H1 (cell line): ENCODE results near the gene DHRS1. TPM values are rescaled to one million over a fixed set of nuclear protein-coding genes. Genes with fewer than 3 reads are reported as not detected.

Source experiments
- CTCF ChIA-PET: fragments of 300-600 bp; sonication (Branson Sonifier 250); formaldehyde crosslinking; loops from one replicate; lab custom pipeline; 2021; ENCODE audit not compliant: partially characterized antibody; lab: Charles Lee
- POLR2A ChIA-PET: fragments of 300-600 bp; sonication (Branson Sonifier 250); formaldehyde crosslinking; loops from one replicate; lab custom pipeline; 2021; ENCODE audit warnings: inconsistent platforms; ENCODE audit not compliant: partially characterized antibody; lab: Charles Lee
- DNase-seq, 2 experiments: peaks; one replicate each; pipeline versions ENCODE4 v3.0.0 to v3.0.0-alpha.2; 2010 to 2022; ENCODE audit warnings: low spot score in 2 of 2, low read depth in 1 of 2, mixed read lengths in 1 of 2
- FAIRE-seq: peaks from 2 replicates; lab custom pipeline; 2011; peaks lifted over from hg19 to GRCh38; lab: Jason Lieb, UNC
- H2AFZ ChIP-seq: 2 replicates; pipeline ENCODE4 v1.8.1; 2012; ENCODE audit warnings: low read length, inconsistent platforms
- H2AK5ac ChIP-seq: 2 replicates; pipeline ENCODE4 v1.6.1; 2013; ENCODE audit warnings: low read depth, low read length
- H2BK120ac ChIP-seq: replicated peaks from 2 replicates; pipeline ENCODE3; 2013; ENCODE audit warnings: low read depth, low read length, inconsistent platforms
- H2BK12ac ChIP-seq: 2 replicates; pipeline ENCODE4 v1.6.1; 2013; ENCODE audit warnings: low read depth, low read length
- H2BK15ac ChIP-seq: 2 replicates; pipeline ENCODE4 v1.6.1; 2013; ENCODE audit warnings: low read length
- H2BK20ac ChIP-seq: 2 replicates; pipeline ENCODE4 v1.6.1; 2013; ENCODE audit warnings: low read length
- H2BK5ac ChIP-seq: 2 replicates; pipeline ENCODE4 v1.6.1; 2013; ENCODE audit warnings: low read depth, low read length
- H3K14ac ChIP-seq: 2 replicates; pipeline ENCODE4 v1.6.1; 2013; ENCODE audit warnings: inconsistent platforms; ENCODE audit not compliant: insufficient read length
- H3K18ac ChIP-seq: 2 replicates; pipeline ENCODE4 v1.6.1; 2013; ENCODE audit warnings: low read length; ENCODE audit errors: extremely low read depth
- H3K23ac ChIP-seq: 2 replicates; pipeline ENCODE4 v1.6.1; 2013; ENCODE audit warnings: inconsistent platforms; ENCODE audit not compliant: insufficient read length
- H3K23me2 ChIP-seq: 2 replicates; pipeline ENCODE4 v1.6.1; 2013; ENCODE audit warnings: low read depth, low read length
- H3K27ac ChIP-seq: 2 replicates; pipeline ENCODE4 v1.6.1; 2011; ENCODE audit warnings: low read depth, low read length, inconsistent platforms
- H3K27me3 ChIP-seq, 4 experiments: replicated peaks in 1 of 4; 1 replicate in 1 of 4; 2 replicates in 3 of 4; pipeline versions ENCODE4 v1.6.1 to v1.8.1; 2011 to 2013; ENCODE audit warnings: low read length in 3 of 4, mild to moderate bottlenecking in 3 of 4, inconsistent platforms in 2 of 4, mixed read lengths in 2 of 4, moderate library complexity in 1 of 4; ENCODE audit not compliant: control insufficient read depth in 3 of 4, insufficient read depth in 3 of 4; ENCODE audit errors: extremely low read depth in 1 of 4
- H3K36me3 ChIP-seq, 4 experiments: 2 replicates each; pipeline versions ENCODE4 v1.6.1 to v1.8.1; 2011 to 2013; ENCODE audit warnings: mild to moderate bottlenecking in 4 of 4, low read length in 3 of 4, moderate library complexity in 2 of 4, control low read depth in 1 of 4, inconsistent platforms in 1 of 4; ENCODE audit not compliant: insufficient read depth in 4 of 4, control insufficient read depth in 2 of 4
- H3K4ac ChIP-seq: replicated peaks from 2 replicates; pipeline ENCODE3; 2013; ENCODE audit warnings: low read length, low read depth, mixed read lengths, inconsistent platforms; ENCODE audit not compliant: insufficient read length
- H3K4me1 ChIP-seq, 4 experiments: replicated peaks in 1 of 4; 1 replicate in 1 of 4; 2 replicates in 3 of 4; pipeline versions ENCODE4 v1.6.1 to v1.8.1; 2011 to 2013; ENCODE audit warnings: low read length in 3 of 4, inconsistent platforms in 2 of 4, mixed read lengths in 1 of 4; ENCODE audit not compliant: insufficient read depth in 4 of 4, control insufficient read depth in 3 of 4
- H3K4me2 ChIP-seq, 2 experiments: 2 replicates each; pipeline versions ENCODE4 v1.6.1 to v1.8.1; 2011 to 2013; ENCODE audit warnings: low read depth in 2 of 2, low read length in 2 of 2, control low read depth in 1 of 2, inconsistent platforms in 1 of 2, mild to moderate bottlenecking in 1 of 2; ENCODE audit not compliant: insufficient read depth in 1 of 2
- H3K4me3 ChIP-seq, 4 experiments: fragments of 200-600, 300-600 bp in 1 of 4; sonication (generic), shearing (Covaris generic), sonication (Bioruptor Twin) in 1 of 4; 2 replicates each; pipeline versions ENCODE4 v1.5.1 to v1.8.1; 2011 to 2016; ENCODE audit warnings: low read length in 4 of 4, low read depth in 3 of 4, control low read depth in 2 of 4, inconsistent platforms in 2 of 4, mild to moderate bottlenecking in 2 of 4, mixed read lengths in 1 of 4, moderate library complexity in 1 of 4; ENCODE audit not compliant: insufficient read depth in 2 of 4; ENCODE audit errors: extremely low read depth in 1 of 4
- H3K56ac ChIP-seq: replicated peaks from 2 replicates; pipeline ENCODE3; 2013; ENCODE audit warnings: low read depth, mild to moderate bottlenecking, mixed read lengths, low read length, inconsistent platforms; ENCODE audit not compliant: insufficient read length
- H3K79me1 ChIP-seq: 2 replicates; pipeline ENCODE4 v1.6.1; 2013; ENCODE audit warnings: low read depth, low read length, control low read depth
- H3K79me2 ChIP-seq, 2 experiments: 2 replicates each; pipeline versions ENCODE4 v1.6.1 to v1.8.1; 2012 to 2013; ENCODE audit warnings: low read length in 2 of 2, mild to moderate bottlenecking in 2 of 2, inconsistent platforms in 1 of 2; ENCODE audit not compliant: insufficient read depth in 2 of 2, control insufficient read depth in 1 of 2
- H3K9ac ChIP-seq, 4 experiments: replicated peaks in 1 of 4; 1 replicate in 1 of 4; 2 replicates in 3 of 4; pipeline versions ENCODE4 v1.6.1 to v1.8.1; 2011 to 2013; ENCODE audit warnings: low read depth in 3 of 4, low read length in 3 of 4, control low read depth in 2 of 4, mild to moderate bottlenecking in 2 of 4, moderate library complexity in 2 of 4, inconsistent platforms in 1 of 4; ENCODE audit errors: extremely low read depth in 1 of 4
- H3K9me3 ChIP-seq, 2 experiments: 2 replicates each; pipeline versions ENCODE4 v1.6.1 to v1.8.1; 2012 to 2013; ENCODE audit warnings: mild to moderate bottlenecking in 2 of 2, moderate library complexity in 2 of 2, control low read depth in 1 of 2, inconsistent platforms in 1 of 2, low read depth in 1 of 2, low read length in 1 of 2, mixed read lengths in 1 of 2; ENCODE audit not compliant: insufficient read depth in 2 of 2
- H4K20me1 ChIP-seq, 2 experiments: replicated peaks in 1 of 2; 2 replicates each; pipeline versions ENCODE3 to v1.8.1; 2011 to 2013; ENCODE audit warnings: inconsistent platforms in 2 of 2, low read length in 2 of 2, mild to moderate bottlenecking in 1 of 2; ENCODE audit not compliant: insufficient read depth in 2 of 2, control insufficient read depth in 1 of 2
- H4K5ac ChIP-seq: 2 replicates; pipeline ENCODE4 v1.6.1; 2013; ENCODE audit warnings: low read length, low read depth, mixed read lengths, inconsistent platforms; ENCODE audit not compliant: insufficient read length
- H4K8ac ChIP-seq: 2 replicates; pipeline ENCODE4 v1.8.0; 2013; ENCODE audit warnings: mild to moderate bottlenecking, moderate library complexity, low read length, inconsistent platforms; ENCODE audit not compliant: insufficient read depth; ENCODE audit errors: extremely low read depth
- H4K91ac ChIP-seq: replicated peaks from 2 replicates; pipeline ENCODE3; 2013; ENCODE audit warnings: low read length, mixed read lengths, inconsistent platforms; ENCODE audit not compliant: insufficient read length
- BCL11A ChIP-seq, 2 experiments: IDR thresholded peaks; one replicate each; pipeline ENCODE4 v1.6.1; 2011; ENCODE audit warnings: low read depth in 2 of 2, low read length in 2 of 2, mild to moderate bottlenecking in 2 of 2
- RNF2 ChIP-seq: fragments of 200-900, 300-1000 bp; sonication (generic); IDR thresholded peaks from 2 replicates; pipeline ENCODE4 v1.7.1; 2016; ENCODE audit warnings: borderline replicate concordance, low read depth, mild to moderate bottlenecking, antibody characterized with exemption, low read length; ENCODE audit not compliant: poor library complexity, severe bottlenecking; ENCODE audit errors: missing control alignments
- WGBS, 2 experiments: shearing (Covaris generic) in 1 of 2; methylation state at CpG; one replicate each; pipeline versions ENCODE4 v1.1.6 to v1.1.7; 2013 to 2015; ENCODE audit warnings: low lambda C conversion rate in 2 of 2, mixed read lengths in 2 of 2, inconsistent platforms in 1 of 2, low coverage in 1 of 2, missing lambda C conversion rate in 1 of 2; ENCODE audit not compliant: insufficient replicate concordance in 2 of 2, insufficient coverage in 1 of 2, insufficient read length in 1 of 2; ENCODE audit errors: extremely low coverage in 1 of 2, missing lambda C conversion rate in 1 of 2; 5-methylcytosine and 5-hydroxymethylcytosine counted together
- polyA plus RNA-seq, 7 experiments: library from polyadenylated mRNA; depleted of rRNA in 3 of 7; stranded (reverse) in 5 of 7; unstranded in 2 of 7; fragments of >200 nt in 5 of 7; fragments of 200-250 nt in 2 of 7; gene quantifications; 1 replicate in 5 of 7; 2 replicates in 1 of 7; 4 replicates in 1 of 7; pipeline versions ENCODE4 v1.2.1 to v1.2.3, GENCODE V29; 2011 to 2013; ENCODE audit warnings: missing spikeins in 2 of 7, mixed read lengths in 2 of 7
- total RNA-seq: library from RNA; stranded (reverse); fragmentation: NEBNext Ultra II Directional; extraction: Animal tissue kit (Norgen Biotek cat#: 25700); gene quantifications from 2 replicates; pipeline ENCODE4 v1.2.1, GENCODE V29; 2021

The DHRS1 gene
- total and polyA plus RNA-seq, 2 of the 8 experiments (the other 6 are each of a cell fraction or from before 2014, with no cell fraction given): 8.8 to 31.7 TPM

DNA sequence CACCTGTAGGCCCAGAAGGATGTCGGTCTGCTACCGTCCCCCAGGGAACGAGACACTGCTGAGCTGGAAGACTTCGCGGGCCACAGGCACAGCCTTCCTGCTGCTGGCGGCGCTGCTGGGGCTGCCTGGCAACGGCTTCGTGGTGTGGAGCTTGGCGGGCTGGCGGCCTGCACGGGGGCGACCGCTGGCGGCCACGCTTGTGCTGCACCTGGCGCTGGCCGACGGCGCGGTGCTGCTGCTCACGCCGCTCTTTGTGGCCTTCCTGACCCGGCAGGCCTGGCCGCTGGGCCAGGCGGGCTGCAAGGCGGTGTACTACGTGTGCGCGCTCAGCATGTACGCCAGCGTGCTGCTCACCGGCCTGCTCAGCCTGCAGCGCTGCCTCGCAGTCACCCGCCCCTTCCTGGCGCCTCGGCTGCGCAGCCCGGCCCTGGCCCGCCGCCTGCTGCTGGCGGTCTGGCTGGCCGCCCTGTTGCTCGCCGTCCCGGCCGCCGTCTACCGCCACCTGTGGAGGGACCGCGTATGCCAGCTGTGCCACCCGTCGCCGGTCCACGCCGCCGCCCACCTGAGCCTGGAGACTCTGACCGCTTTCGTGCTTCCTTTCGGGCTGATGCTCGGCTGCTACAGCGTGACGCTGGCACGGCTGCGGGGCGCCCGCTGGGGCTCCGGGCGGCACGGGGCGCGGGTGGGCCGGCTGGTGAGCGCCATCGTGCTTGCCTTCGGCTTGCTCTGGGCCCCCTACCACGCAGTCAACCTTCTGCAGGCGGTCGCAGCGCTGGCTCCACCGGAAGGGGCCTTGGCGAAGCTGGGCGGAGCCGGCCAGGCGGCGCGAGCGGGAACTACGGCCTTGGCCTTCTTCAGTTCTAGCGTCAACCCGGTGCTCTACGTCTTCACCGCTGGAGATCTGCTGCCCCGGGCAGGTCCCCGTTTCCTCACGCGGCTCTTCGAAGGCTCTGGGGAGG is 11.3 kb upstream of the DHRS1 start, which contains the start of gene LTB4R:
TSS of gene LTB4R (plus strand) at position 857 of the 959 bp plus-strand sequence. CDS start 4,150 bp downstream, outside the sequence.
- no peak within 1 kb of the TSS for H2AFZ ChIP-seq
- DNase-seq (no peak), FAIRE-seq (no peak)
- H4K20me1 ChIP-seq: peaks cover 2 to 7% of the 10 kb centered on the region in 2 experiments
- no peak within 1 kb of the TSS for H4K8ac ChIP-seq
- peaks cover 0 to 4% (median 0%) of the 10 kb centered on the region in 4 experiments; a peak in 3 of 7 replicates for H3K27me3 ChIP-seq
- H2BK12ac ChIP-seq: no peak within 1 kb of the TSS
- no peak within 1 kb of the TSS for H3K4ac ChIP-seq
- WGBS, 2 experiments: 95% methylated on average over 70 of the region's 99 CpGs; no CpG with 5 or more reads in 1 of the 2 experiments
- no peak within 1 kb of the TSS for H4K91ac ChIP-seq
- peaks cover 1% of the 10 kb centered on the region; the same call in 1 of the 2 replicates for H3K23me2 ChIP-seq
- CTCF ChIA-PET: interaction anchor here (0.6 to 15.8 kb wide), 8 partner anchors 8 to 160 kb away, joined by 3 to 173 read pairs (median 8); partner anchors contain the start of genes ADCY4, DHRS1, NOP9 and RABGGTA
- H4K5ac ChIP-seq: no peak within 1 kb of the TSS
- H3K56ac ChIP-seq: no peak within 1 kb of the TSS
- H3K79me1 ChIP-seq: no peaks in the 10 kb centered on the region
- no peak within 1 kb of the TSS for H3K14ac ChIP-seq
- no peak within 1 kb of the TSS for H2BK120ac ChIP-seq
- H2BK20ac ChIP-seq: no peak within 1 kb of the TSS
- H3K4me1 ChIP-seq: no peaks in the 10 kb centered on the region; a peak in 2 of 7 replicates
- H3K36me3 ChIP-seq: peaks cover 7 to 10% (median 8%) of the 10 kb centered on the region in 4 experiments; a peak in 5 of 8 replicates
- no peak within 1 kb of the TSS for H3K27ac ChIP-seq
- H3K4me2 ChIP-seq: no peak within 1 kb of the TSS
- no peaks in the 10 kb centered on the region for H3K79me2 ChIP-seq
- H3K18ac ChIP-seq: no peak within 1 kb of the TSS
- no peak within 1 kb of the TSS for H3K4me3 ChIP-seq
- no peak within 1 kb of the TSS for H3K9ac ChIP-seq
- no peak within 1 kb of the TSS for H2BK5ac ChIP-seq
- no peak within 1 kb of the TSS for H3K23ac ChIP-seq
- POLR2A ChIA-PET: interaction anchor here (0.6 to 5.1 kb wide), 7 partner anchors 11 to 132 kb away, joined by 3 to 35 read pairs (median 4); partner anchors contain the start of genes DHRS1, NOP9 and TINF2
- no peak within 1 kb of the TSS for H2AK5ac ChIP-seq
- no peaks in the 10 kb centered on the region for H3K9me3 ChIP-seq
- H2BK15ac ChIP-seq: no peak within 1 kb of the TSS
- TF ChIP-seq RNF2: no peak
- TF ChIP-seq BCL11A (IDR thresholded peaks at IDR 0.05; ENCODE audit: low read depth in 2 of 2, low read length in 2 of 2): no peak
